Measurements from ENCODE around the gene HRAS. TPM values are rescaled to one million over a fixed set of nuclear protein-coding genes. Genes with fewer than 3 reads are reported as not detected.

The HRAS gene
- total RNA-seq, 1 donor from 2014 or later = 68.3 TPM

DNA sequence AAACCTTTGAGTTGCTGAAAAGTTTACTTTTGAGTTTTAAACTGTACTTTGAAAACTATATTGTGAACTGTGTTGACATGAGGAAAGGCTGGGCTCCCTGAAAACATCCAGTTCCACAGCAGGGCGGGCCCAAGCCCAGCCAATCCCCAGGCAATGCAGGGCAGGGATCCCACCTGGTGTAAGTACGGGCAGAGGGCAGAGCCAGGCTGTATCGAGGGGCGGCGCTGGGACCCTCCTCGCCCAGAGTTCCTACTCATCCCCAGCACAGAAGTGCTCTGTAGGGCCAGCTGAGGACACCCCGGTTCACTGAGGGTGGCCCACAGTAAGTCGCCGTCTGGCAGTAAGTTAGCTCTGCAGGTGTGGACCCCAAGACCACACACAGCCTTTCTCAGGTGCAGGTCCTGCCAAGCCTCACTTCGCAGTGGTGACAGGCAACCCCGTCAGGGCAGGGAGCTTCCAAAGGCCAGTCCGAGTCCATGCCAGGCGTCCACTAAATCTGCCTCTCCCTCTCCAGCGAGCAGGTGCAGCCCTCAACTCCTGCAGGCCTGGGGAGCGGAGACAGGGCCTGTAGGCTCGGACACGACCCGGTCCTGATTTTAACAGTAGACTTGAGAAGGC, 31.7 kb upstream of the HRAS start:
- Mint-ChIP-seq H3K4me3 (ENCODE audit: unreplicated experiment) (peak overlapping the region; percentile 75), H3K27ac (ENCODE audit: unreplicated experiment) (peak overlapping the region; percentile 50), H3K9me3 (ENCODE audit: unreplicated experiment) (no peaks in the 10 kb centered on the region), H3K27me3 (ENCODE audit: unreplicated experiment) (no peaks in the 10 kb centered on the region), H3K36me3 (ENCODE audit: unreplicated experiment) (peaks cover 1% of the 10 kb centered on the region), H3K4me1 (ENCODE audit: unreplicated experiment) (peaks cover 11% of the 10 kb centered on the region)
- DNase-seq (ENCODE audit: extremely low spot score, unreplicated experiment) = no peak
- TF ChIP-seq, protein P1, sequence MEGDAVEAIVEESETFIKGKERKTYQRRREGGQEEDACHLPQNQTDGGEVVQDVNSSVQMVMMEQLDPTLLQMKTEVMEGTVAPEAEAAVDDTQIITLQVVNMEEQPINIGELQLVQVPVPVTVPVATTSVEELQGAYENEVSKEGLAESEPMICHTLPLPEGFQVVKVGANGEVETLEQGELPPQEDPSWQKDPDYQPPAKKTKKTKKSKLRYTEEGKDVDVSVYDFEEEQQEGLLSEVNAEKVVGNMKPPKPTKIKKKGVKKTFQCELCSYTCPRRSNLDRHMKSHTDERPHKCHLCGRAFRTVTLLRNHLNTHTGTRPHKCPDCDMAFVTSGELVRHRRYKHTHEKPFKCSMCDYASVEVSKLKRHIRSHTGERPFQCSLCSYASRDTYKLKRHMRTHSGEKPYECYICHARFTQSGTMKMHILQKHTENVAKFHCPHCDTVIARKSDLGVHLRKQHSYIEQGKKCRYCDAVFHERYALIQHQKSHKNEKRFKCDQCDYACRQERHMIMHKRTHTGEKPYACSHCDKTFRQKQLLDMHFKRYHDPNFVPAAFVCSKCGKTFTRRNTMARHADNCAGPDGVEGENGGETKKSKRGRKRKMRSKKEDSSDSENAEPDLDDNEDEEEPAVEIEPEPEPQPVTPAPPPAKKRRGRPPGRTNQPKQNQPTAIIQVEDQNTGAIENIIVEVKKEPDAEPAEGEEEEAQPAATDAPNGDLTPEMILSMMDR (IDR thresholded peaks at IDR 0.05) = no peak

DNA sequence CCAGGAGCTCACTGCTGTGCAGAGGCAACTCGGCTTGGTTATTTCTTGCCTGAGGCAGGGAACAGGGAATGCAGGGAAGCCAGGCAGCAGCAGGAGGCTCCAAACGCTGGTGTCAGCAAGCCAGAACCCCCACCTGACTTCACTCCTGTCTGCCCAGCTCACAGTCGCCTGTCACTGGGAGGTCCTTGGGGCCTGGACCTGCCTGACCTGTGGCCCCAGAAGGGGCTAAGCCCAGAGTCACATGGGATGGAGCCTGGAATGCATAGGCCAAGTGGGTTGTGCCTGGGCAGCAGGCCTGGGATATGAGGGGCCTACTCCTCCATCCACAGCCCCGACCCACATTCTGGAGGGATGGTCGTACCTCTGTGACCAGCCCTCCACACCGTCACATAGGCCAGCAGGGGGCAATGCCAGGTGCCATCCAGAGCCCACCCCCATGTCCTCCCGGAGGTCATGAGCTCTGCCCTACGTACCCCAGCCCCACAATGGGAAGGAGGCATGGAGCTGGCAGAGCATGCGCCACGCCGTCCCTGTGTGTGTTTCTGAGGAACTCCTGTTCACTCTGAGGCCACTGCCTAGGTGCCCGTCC, 30.6 kb upstream of the HRAS start:
- H3K27ac Mint-ChIP-seq (ENCODE audit: unreplicated experiment) = no peak overlapping the region
- TF ChIP-seq, protein P1 (IDR thresholded peaks at IDR 0.05) = no peak
- H3K27me3 Mint-ChIP-seq (ENCODE audit: unreplicated experiment) = no peaks in the 10 kb centered on the region
- H3K36me3 Mint-ChIP-seq (ENCODE audit: unreplicated experiment) = peaks cover 1% of the 10 kb centered on the region
- no peak overlapping the region for H3K4me3 Mint-ChIP-seq (ENCODE audit: unreplicated experiment)
- H3K4me1 Mint-ChIP-seq (ENCODE audit: unreplicated experiment) = peaks cover 17% of the 10 kb centered on the region
- no peak for DNase-seq (ENCODE audit: extremely low spot score, unreplicated experiment)
- H3K9me3 Mint-ChIP-seq (ENCODE audit: unreplicated experiment) = no peaks in the 10 kb centered on the region

DNA sequence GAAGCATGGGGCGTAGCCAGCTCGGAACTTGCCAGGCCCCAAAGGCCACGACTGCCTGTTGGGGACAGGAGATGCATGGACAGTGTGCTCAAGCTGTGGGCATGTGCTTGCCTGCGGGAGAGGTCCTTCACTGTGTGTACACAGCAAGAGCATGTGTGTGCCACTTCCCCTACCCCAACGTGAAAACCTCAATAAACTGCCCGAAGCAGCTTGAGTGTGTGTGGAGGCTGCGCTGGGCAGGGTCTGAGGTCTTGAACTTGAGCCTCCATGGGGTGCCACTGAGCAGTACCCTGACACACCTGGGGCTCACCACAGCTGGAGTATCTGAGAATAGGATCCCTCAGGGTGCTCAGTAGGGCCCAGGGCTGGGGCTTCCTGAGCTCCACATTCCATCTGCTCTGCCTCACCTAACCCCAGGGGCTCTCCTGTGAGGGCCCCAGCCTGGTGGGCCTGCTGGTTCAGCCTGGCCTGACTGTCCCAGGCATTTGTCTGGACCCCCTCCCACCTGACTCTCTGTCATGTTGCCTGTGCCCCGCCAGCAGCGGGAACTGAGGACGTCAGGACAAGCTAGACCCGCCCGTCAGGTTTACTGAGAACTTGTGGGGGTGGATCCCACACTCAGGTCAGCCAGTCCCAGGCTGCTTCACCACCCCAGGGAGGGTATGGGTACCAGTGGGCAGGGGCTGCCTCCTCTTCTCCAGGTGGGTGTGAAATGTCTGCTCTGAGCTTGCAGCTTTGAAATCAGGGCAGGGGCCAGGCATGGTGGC, 28.6 kb upstream of the HRAS start:
- H3K27me3 Mint-ChIP-seq (ENCODE audit: unreplicated experiment) = no peaks in the 10 kb centered on the region
- H3K4me1 Mint-ChIP-seq (ENCODE audit: unreplicated experiment) = peaks cover 20% of the 10 kb centered on the region
- TF ChIP-seq, protein P1 (IDR thresholded peaks at IDR 0.05) = no peak
- no peaks in the 10 kb centered on the region for H3K9me3 Mint-ChIP-seq (ENCODE audit: unreplicated experiment)
- DNase-seq (ENCODE audit: extremely low spot score, unreplicated experiment) = no peak
- no peak overlapping the region for H3K4me3 Mint-ChIP-seq (ENCODE audit: unreplicated experiment)
- H3K36me3 Mint-ChIP-seq (ENCODE audit: unreplicated experiment) = peaks cover 1% of the 10 kb centered on the region
- H3K27ac Mint-ChIP-seq (ENCODE audit: unreplicated experiment) = no peak overlapping the region

DNA sequence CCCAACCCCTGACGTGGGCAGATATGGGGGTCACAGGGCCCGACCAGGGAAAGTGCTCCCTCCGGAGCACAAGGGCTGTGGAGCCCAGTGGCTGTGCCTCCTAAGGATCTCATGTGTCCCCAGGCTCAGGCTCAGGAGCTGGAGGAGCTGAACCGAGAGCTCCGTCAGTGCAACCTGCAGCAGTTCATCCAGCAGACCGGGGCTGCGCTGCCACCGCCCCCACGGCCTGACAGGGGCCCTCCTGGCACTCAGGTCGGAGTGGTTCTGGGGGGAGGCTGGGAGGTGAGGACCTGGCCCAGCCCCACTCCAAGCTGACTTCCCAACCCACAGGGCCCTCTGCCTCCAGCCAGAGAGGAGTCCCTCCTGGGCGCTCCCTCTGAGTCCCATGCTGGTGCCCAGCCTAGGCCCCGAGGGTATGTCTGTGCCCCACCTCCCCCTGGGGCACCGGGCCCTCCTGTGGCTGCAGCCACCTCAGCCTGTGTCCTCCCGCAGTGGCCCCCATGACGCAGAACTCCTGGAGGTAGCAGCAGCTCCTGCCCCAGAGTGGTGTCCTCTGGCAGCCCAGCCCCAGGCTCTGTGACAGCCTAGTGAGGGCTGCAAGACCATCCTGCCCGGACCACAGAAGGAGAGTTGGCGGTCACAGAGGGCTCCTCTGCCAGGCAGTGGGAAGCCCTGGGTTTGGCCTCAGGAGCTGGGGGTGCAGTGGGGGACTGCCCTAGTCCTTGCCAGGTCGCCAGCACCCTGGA, 27.9 kb upstream of the HRAS start:
- H3K36me3 Mint-ChIP-seq (ENCODE audit: unreplicated experiment) = peaks cover 1% of the 10 kb centered on the region
- H3K27ac Mint-ChIP-seq (ENCODE audit: unreplicated experiment) = no peak overlapping the region
- H3K9me3 Mint-ChIP-seq (ENCODE audit: unreplicated experiment) = no peaks in the 10 kb centered on the region
- H3K4me1 Mint-ChIP-seq (ENCODE audit: unreplicated experiment) = peaks cover 20% of the 10 kb centered on the region
- no peaks in the 10 kb centered on the region for H3K27me3 Mint-ChIP-seq (ENCODE audit: unreplicated experiment)
- H3K4me3 Mint-ChIP-seq (ENCODE audit: unreplicated experiment) = no peak overlapping the region
- TF ChIP-seq, protein P1 (IDR thresholded peaks at IDR 0.05) = no peak
- no peak for DNase-seq (ENCODE audit: extremely low spot score, unreplicated experiment)
